ENCODE results near the gene ADNP2. TPM values are rescaled to one million over a fixed set of nuclear protein-coding genes. Genes with fewer than 3 reads are reported as not detected.
"Not testable (repeated sequence)": the region's sequence is repeated elsewhere in the genome, so short reads cannot be mapped to it uniquely, and the experiment has no call there.

Gene ADNP2
- total RNA-seq, 1 experiment from 2014 or later = 14.3 TPM

DNA sequence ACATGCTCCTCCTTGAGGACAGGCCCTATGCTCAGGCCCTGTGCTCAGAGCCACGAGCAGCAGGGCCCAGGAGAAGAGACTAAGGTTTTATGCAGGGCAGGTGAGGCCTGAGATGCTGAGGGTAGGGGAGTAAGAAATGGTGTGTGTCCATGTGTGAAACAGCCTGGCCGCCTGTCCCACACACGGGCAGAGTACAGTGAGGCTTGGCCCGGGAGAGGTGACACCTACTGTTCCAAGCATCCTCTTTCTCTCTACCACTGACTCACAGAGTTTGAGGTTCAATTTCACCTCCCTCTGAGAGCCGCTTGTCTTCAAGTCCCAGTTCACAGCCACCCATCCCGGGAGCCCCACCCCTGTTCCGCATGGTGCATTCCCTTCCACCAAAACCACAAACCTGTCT is 54.1 kb downstream of the ADNP2 start:
- H3K9me3 Mint-ChIP-seq (ENCODE audit: low read depth, unreplicated experiment) = no peaks in the 10 kb centered on the region
- no peaks in the 10 kb centered on the region for H3K4me1 Mint-ChIP-seq (ENCODE audit: low read depth, unreplicated experiment)
- BruUV-seq (replicated peaks) = no TSS peak
- peaks cover 9% of the 10 kb centered on the region for H3K36me3 Mint-ChIP-seq (ENCODE audit: insufficient read depth, unreplicated experiment)
- CTCF ChIA-PET = no interaction called here
- DNase-seq = no peak
- H3K27ac Mint-ChIP-seq (ENCODE audit: unreplicated experiment) = no peak overlapping the region
- H3K4me3 Mint-ChIP-seq (ENCODE audit: low read depth, unreplicated experiment) = no peak overlapping the region
- TF ChIP-seq, protein P1, sequence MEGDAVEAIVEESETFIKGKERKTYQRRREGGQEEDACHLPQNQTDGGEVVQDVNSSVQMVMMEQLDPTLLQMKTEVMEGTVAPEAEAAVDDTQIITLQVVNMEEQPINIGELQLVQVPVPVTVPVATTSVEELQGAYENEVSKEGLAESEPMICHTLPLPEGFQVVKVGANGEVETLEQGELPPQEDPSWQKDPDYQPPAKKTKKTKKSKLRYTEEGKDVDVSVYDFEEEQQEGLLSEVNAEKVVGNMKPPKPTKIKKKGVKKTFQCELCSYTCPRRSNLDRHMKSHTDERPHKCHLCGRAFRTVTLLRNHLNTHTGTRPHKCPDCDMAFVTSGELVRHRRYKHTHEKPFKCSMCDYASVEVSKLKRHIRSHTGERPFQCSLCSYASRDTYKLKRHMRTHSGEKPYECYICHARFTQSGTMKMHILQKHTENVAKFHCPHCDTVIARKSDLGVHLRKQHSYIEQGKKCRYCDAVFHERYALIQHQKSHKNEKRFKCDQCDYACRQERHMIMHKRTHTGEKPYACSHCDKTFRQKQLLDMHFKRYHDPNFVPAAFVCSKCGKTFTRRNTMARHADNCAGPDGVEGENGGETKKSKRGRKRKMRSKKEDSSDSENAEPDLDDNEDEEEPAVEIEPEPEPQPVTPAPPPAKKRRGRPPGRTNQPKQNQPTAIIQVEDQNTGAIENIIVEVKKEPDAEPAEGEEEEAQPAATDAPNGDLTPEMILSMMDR (IDR thresholded peaks at IDR 0.05; ENCODE audit: unreplicated experiment) = no peak
- intact Hi-C loops (cut with micrococcal nuclease; ENCODE audit: unreplicated experiment) = no loop called here
- no peaks in the 10 kb centered on the region for H3K27me3 Mint-ChIP-seq (ENCODE audit: unreplicated experiment)

DNA sequence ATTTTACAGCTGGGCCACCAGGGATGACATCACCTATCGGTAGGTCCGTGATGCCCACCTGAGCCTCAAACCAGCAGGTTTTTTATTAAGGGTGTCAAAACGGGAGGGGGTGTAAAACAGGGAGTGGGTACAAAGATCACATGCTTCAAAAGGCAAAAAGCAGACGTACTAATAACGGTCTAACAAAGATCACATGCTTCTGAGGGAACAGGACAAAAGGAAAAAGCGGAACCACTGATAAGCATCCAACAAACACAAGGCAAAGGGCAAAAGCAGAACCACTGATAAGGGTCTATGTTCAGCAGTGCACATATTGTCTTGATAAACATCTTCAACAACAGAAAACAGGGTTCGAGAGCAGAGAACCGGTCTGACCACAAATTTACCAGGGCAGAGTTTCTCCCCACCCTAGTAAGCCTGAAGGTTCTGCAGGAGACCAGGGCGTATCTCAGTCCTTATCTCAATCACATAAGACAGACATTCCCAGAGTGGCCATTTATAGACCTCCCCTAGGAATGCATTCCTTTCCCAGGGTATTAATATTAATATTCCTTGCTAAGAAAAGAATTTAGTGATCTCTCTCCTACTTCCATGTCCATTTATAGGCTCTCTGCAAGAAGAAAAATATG is 55.8 kb downstream of the ADNP2 start:
- H3K4me1 Mint-ChIP-seq (ENCODE audit: low read depth, unreplicated experiment); CTCF ChIA-PET; H3K27me3 Mint-ChIP-seq (ENCODE audit: unreplicated experiment); H3K27ac Mint-ChIP-seq (ENCODE audit: unreplicated experiment); DNase-seq; H3K4me3 Mint-ChIP-seq (ENCODE audit: low read depth, unreplicated experiment); intact Hi-C loops (cut with micrococcal nuclease; ENCODE audit: unreplicated experiment); H3K36me3 Mint-ChIP-seq (ENCODE audit: insufficient read depth, unreplicated experiment); H3K9me3 Mint-ChIP-seq (ENCODE audit: low read depth, unreplicated experiment): not testable (repeated sequence)
- TSS peak; percentile 34 for BruUV-seq (replicated peaks)

DNA sequence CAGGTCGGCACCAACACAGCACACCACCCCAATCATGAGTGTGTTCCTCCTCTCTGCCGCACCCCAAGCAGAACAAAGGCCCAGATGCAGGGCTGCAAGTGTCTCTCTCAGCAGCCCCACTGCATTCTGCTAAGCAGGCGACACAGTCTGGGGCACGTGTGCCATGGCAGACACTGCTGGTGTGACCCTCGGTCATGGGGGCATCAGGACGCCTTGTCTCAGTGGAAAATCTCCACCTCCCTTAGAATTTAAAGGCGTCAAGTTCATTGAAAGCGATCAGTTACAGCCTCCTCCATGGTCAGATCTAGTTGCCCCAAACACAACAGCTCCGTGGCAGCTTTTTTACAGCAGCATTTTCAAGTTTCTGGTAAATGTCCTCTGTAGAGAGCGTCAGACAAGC is 57.2 kb downstream of the ADNP2 start:
- Mint-ChIP-seq H3K27me3 (ENCODE audit: unreplicated experiment) (no peaks in the 10 kb centered on the region), H3K27ac (ENCODE audit: unreplicated experiment) (no peak overlapping the region), H3K9me3 (ENCODE audit: low read depth, unreplicated experiment) (no peaks in the 10 kb centered on the region), H3K4me3 (ENCODE audit: low read depth, unreplicated experiment) (no peak overlapping the region), H3K36me3 (ENCODE audit: insufficient read depth, unreplicated experiment) (peaks cover 9% of the 10 kb centered on the region), H3K4me1 (ENCODE audit: low read depth, unreplicated experiment) (no peaks in the 10 kb centered on the region)
- intact Hi-C loops (cut with micrococcal nuclease; ENCODE audit: unreplicated experiment) = no loop called here
- CTCF ChIA-PET = no interaction called here
- TF ChIP-seq, protein P1 (IDR thresholded peaks at IDR 0.05; ENCODE audit: unreplicated experiment) = no peak
- no peak for DNase-seq
- no TSS peak for BruUV-seq (replicated peaks)

DNA sequence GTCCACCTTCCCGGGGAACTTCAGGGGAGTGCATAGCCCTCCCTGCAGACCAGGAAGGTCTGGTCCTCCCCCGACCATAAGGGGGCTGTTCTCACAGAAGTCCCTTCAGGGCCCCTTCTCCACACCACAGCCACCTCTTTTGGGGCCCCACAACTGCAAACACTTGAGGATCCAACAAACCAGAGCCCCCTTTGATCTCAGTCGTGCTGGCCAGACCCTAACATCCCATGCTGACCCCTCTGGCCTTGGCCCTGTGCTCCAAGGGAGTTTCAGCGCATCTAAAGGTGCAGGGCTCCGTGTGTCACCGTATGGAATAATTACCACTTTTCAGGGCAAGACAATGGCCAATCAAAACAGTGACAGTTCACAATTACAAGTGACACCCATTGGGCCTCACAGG is 57.7 kb downstream of the ADNP2 start:
- CTCF ChIA-PET = no interaction called here
- no peaks in the 10 kb centered on the region for H3K4me1 Mint-ChIP-seq (ENCODE audit: low read depth, unreplicated experiment)
- H3K27ac Mint-ChIP-seq (ENCODE audit: unreplicated experiment) = no peak overlapping the region
- H3K27me3 Mint-ChIP-seq (ENCODE audit: unreplicated experiment) = no peaks in the 10 kb centered on the region
- intact Hi-C loops (cut with micrococcal nuclease; ENCODE audit: unreplicated experiment) = no loop called here
- no peaks in the 10 kb centered on the region for H3K9me3 Mint-ChIP-seq (ENCODE audit: low read depth, unreplicated experiment)
- peaks cover 9% of the 10 kb centered on the region for H3K36me3 Mint-ChIP-seq (ENCODE audit: insufficient read depth, unreplicated experiment)
- no peak overlapping the region for H3K4me3 Mint-ChIP-seq (ENCODE audit: low read depth, unreplicated experiment)
- no TSS peak for BruUV-seq (replicated peaks)
- DNase-seq = no peak
- TF ChIP-seq, protein P1 (IDR thresholded peaks at IDR 0.05; ENCODE audit: unreplicated experiment) = no peak

DNA sequence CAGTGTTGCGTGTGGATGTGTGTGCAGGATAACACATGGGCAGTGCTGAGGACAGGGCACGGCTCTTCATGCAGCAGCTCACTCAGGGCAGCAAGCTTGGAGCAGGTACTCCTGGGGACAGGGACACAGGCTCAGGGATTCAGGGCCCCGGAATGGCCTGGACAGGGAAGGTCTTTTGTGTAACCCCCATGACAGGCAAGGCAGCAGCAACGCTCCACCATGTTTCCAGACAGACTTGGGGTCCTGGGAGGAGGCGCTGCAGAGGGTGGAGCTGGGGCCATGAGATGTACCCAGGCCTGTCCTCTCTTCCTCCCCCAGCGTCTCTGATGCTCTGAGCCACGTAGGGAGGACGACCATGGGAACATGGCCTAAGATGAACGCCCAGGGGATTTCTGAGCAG is 58.3 kb downstream of the ADNP2 start:
- no TSS peak for BruUV-seq (replicated peaks)
- H3K27me3 Mint-ChIP-seq (ENCODE audit: unreplicated experiment) = no peaks in the 10 kb centered on the region
- TF ChIP-seq, protein P1 (IDR thresholded peaks at IDR 0.05; ENCODE audit: unreplicated experiment) = no peak
- H3K9me3 Mint-ChIP-seq (ENCODE audit: low read depth, unreplicated experiment) = no peaks in the 10 kb centered on the region
- no peak overlapping the region for H3K27ac Mint-ChIP-seq (ENCODE audit: unreplicated experiment)
- CTCF ChIA-PET = no interaction called here
- DNase-seq = no peak
- no peaks in the 10 kb centered on the region for H3K4me1 Mint-ChIP-seq (ENCODE audit: low read depth, unreplicated experiment)
- intact Hi-C loops (cut with micrococcal nuclease; ENCODE audit: unreplicated experiment) = no loop called here
- H3K4me3 Mint-ChIP-seq (ENCODE audit: low read depth, unreplicated experiment) = no peak overlapping the region
- H3K36me3 Mint-ChIP-seq (ENCODE audit: insufficient read depth, unreplicated experiment) = peaks cover 8% of the 10 kb centered on the region
